Ishikawa (cell line): ENCODE measurements around the gene SDR39U1.

Source experiments
- CEBPB ChIP-seq: IDR thresholded peaks from 2 replicates; pipeline ENCODE4 v1.6.1; 2012
- CREB1 ChIP-seq: IDR thresholded peaks from 2 replicates; pipeline ENCODE4 v1.6.1; 2012; ENCODE audit warnings: low read depth
- EGR1 ChIP-seq: IDR thresholded peaks from 2 replicates; pipeline ENCODE4 v1.6.1; 2012
- EP300 ChIP-seq: IDR thresholded peaks from 2 replicates; pipeline ENCODE4 v1.6.1; 2012; ENCODE audit warnings: borderline replicate concordance
- FOXM1 ChIP-seq: IDR thresholded peaks from 2 replicates; pipeline ENCODE4 v1.6.1; 2012; ENCODE audit warnings: low read depth, borderline replicate concordance
- NFIC ChIP-seq: IDR thresholded peaks from 2 replicates; pipeline ENCODE4 v1.6.1; 2012
- RAD21 ChIP-seq: IDR thresholded peaks from 2 replicates; pipeline ENCODE4 v1.6.1; 2012; ENCODE audit warnings: low read depth
- TAF1 ChIP-seq: IDR thresholded peaks from 2 replicates; pipeline ENCODE4 v1.6.1; 2012; ENCODE audit warnings: low read depth, mild to moderate bottlenecking
- TCF12 ChIP-seq: IDR thresholded peaks from 2 replicates; pipeline ENCODE4 v1.6.1; 2012; ENCODE audit warnings: low read depth
- TEAD4 ChIP-seq: IDR thresholded peaks from 2 replicates; pipeline ENCODE4 v1.6.1; 2012
- YY1 ChIP-seq: IDR thresholded peaks from 2 replicates; pipeline ENCODE4 v1.6.1; 2012; ENCODE audit warnings: low read depth
- ZBTB7A ChIP-seq: IDR thresholded peaks from 2 replicates; pipeline ENCODE4 v1.6.1; 2012; ENCODE audit warnings: low read depth
- TF ChIP-seq, protein P1 (sequence below): IDR thresholded peaks from 2 replicates; pipeline ENCODE4 v1.6.1; 2012
- TF ChIP-seq, protein P2 (sequence below): IDR thresholded peaks from 2 replicates; pipeline ENCODE4 v1.6.1; 2012
- TF ChIP-seq, protein P3 (sequence below): IDR thresholded peaks from 2 replicates; pipeline ENCODE4 v1.6.1; 2012; ENCODE audit warnings: low read depth, mild to moderate bottlenecking

Gene SDR39U1

DNA sequence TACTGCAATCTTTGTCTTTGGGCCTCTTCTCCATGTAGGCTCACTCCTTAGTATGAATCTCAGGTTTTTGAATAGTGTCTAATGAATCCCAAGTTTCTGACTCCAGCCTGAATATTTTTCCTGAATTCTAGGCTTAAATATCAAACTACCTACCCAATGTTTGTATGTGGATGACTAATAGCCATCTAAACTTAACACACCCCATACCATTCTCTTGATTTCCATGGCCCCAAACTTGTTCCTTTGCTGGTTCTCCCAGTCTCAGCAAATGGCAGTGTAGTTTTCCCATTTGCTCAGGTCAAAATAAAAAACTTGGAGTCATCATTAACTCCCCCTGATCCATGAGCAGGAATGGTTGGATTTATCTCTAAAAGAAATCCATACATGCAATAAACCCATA is 18.8 kb upstream of the SDR39U1 start:
- no peak for TF ChIP-seq YY1
- TF ChIP-seq, protein P1, sequence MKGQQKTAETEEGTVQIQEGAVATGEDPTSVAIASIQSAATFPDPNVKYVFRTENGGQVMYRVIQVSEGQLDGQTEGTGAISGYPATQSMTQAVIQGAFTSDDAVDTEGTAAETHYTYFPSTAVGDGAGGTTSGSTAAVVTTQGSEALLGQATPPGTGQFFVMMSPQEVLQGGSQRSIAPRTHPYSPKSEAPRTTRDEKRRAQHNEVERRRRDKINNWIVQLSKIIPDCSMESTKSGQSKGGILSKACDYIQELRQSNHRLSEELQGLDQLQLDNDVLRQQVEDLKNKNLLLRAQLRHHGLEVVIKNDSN = no peak
- TF ChIP-seq EGR1 = no peak
- TF ChIP-seq ZBTB7A = no peak

DNA sequence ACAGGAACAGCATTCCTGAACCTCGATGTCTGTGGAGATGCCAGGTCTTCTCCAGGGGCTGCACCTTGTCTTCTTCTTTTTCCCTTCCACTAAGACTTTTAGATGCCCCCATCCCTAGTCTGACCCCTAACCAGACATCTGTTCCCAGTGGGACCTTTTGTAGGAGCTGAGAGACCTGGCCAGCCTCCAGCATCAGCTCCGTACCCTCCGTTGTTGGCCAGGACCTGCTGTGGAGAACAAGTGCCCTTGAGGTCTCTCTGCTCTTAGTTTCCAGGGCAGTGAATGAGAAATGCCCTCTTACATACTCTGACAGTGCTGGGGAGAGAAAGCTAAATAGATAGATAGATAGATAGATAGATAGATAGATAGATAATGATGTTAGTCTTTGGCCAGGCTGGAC is 16.8 kb upstream of the SDR39U1 start:
- TF ChIP-seq, protein P2, sequence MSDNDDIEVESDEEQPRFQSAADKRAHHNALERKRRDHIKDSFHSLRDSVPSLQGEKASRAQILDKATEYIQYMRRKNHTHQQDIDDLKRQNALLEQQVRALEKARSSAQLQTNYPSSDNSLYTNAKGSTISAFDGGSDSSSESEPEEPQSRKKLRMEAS = no peak
- no peak for TF ChIP-seq CEBPB
- no peak for TF ChIP-seq FOXM1
- TF ChIP-seq, protein P1 = no peak
- no peak for TF ChIP-seq NFIC
- no peak for TF ChIP-seq CREB1
- TF ChIP-seq TCF12 = no peak
- no peak for TF ChIP-seq YY1

DNA sequence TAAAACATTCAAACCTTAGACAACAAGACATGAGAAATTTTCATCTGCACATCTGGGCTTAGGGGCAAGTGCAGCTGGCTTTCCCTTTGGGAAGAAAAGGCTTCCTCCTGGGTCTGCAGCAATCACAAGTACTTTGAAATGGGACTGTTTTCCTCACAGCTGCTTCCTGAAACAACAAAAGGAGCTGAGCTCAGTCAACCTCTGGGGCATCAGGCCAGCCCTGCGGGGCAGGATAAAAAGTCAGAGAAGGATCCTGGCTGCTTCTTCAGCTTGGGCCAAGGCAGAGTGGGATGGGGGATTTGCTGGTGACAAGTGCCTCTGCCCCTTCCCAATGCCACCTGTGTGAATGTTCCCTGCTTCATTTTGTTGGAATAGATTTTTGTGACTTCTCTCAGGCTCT is 16.2 kb upstream of the SDR39U1 start:
- TF ChIP-seq FOXM1 = no peak
- TF ChIP-seq YY1 = no peak
- no peak for TF ChIP-seq TEAD4
- no peak for TF ChIP-seq NFIC
- no peak for TF ChIP-seq TAF1
- TF ChIP-seq, protein P3, sequence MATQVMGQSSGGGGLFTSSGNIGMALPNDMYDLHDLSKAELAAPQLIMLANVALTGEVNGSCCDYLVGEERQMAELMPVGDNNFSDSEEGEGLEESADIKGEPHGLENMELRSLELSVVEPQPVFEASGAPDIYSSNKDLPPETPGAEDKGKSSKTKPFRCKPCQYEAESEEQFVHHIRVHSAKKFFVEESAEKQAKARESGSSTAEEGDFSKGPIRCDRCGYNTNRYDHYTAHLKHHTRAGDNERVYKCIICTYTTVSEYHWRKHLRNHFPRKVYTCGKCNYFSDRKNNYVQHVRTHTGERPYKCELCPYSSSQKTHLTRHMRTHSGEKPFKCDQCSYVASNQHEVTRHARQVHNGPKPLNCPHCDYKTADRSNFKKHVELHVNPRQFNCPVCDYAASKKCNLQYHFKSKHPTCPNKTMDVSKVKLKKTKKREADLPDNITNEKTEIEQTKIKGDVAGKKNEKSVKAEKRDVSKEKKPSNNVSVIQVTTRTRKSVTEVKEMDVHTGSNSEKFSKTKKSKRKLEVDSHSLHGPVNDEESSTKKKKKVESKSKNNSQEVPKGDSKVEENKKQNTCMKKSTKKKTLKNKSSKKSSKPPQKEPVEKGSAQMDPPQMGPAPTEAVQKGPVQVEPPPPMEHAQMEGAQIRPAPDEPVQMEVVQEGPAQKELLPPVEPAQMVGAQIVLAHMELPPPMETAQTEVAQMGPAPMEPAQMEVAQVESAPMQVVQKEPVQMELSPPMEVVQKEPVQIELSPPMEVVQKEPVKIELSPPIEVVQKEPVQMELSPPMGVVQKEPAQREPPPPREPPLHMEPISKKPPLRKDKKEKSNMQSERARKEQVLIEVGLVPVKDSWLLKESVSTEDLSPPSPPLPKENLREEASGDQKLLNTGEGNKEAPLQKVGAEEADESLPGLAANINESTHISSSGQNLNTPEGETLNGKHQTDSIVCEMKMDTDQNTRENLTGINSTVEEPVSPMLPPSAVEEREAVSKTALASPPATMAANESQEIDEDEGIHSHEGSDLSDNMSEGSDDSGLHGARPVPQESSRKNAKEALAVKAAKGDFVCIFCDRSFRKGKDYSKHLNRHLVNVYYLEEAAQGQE = no peak
- no peak for TF ChIP-seq ZBTB7A
- no peak for TF ChIP-seq RAD21
- TF ChIP-seq, protein P2 = no peak
- TF ChIP-seq EGR1 = no peak
- TF ChIP-seq TCF12 = no peak
- TF ChIP-seq CEBPB = no peak
- TF ChIP-seq CREB1 = no peak
- TF ChIP-seq, protein P1 = no peak
- no peak for TF ChIP-seq EP300

DNA sequence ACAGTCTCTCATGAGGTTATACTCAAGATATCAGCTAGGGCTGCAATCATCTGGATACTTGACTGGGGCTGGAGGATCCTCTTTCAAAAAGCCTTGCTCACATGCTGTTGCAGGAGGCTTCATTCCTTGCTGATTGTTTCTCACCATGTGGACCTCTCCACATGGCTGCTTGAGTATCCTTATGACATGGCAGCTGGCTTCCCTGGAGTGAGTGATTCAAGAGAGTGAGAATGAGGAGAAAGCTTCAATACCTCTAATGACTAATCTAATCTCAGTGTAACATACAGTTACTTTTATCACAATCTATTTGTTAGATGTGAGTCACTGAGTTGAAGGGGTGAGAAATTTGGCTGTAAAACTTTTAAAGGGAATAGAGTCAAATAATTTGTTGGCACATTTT is 14.4 kb upstream of the SDR39U1 start:
- TF ChIP-seq TAF1 = no peak
- TF ChIP-seq TEAD4 = no peak
- TF ChIP-seq YY1 = no peak
- TF ChIP-seq EGR1 = no peak
- no peak for TF ChIP-seq TCF12
- no peak for TF ChIP-seq CREB1
- TF ChIP-seq EP300 = no peak
- TF ChIP-seq, protein P1 = no peak
- TF ChIP-seq CEBPB = no peak
- TF ChIP-seq RAD21 = no peak
- TF ChIP-seq, protein P2 = no peak
- TF ChIP-seq, protein P3 = no peak
- TF ChIP-seq NFIC = no peak
- no peak for TF ChIP-seq ZBTB7A
- TF ChIP-seq FOXM1 = no peak

DNA sequence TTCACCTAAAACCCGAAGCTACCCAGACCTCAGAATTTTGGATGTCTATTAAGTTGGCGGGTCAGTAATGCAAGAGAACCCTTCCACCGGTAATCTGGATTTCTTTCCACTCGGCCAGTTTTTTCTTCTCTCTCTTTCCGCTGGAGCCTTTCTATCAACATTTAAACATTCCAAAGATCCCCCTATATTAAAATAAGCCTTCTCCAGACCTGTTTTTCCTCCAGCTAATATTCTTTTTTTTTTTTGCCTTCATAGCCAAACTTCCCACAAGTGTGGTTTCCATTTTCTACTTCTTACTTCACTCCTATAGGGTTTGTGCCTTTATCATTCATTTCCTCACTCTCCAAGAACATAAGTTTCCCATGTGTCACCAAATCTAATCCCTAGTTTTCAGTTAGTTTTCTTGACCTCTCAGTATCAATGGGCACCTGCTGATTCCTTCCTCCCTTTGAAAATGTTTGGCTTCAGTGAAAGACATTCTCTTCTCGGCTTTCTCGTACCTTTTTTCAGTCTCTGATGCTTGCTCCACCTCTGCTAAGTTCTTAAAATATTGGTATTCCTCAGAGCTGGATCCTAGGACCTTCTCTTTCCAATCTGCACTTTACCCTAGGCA is 583 bp upstream of the SDR39U1 start:
- TF ChIP-seq NFIC = no peak
- TF ChIP-seq TCF12 = no peak
- no peak for TF ChIP-seq TEAD4
- no peak for TF ChIP-seq RAD21
- TF ChIP-seq CEBPB = no peak
- TF ChIP-seq, protein P3 = no peak
- no peak for TF ChIP-seq YY1
- TF ChIP-seq, protein P2 = no peak
- no peak for TF ChIP-seq TAF1
- TF ChIP-seq EP300 = no peak
- TF ChIP-seq, protein P1 = no peak
- no peak for TF ChIP-seq EGR1
- no peak for TF ChIP-seq ZBTB7A
- no peak for TF ChIP-seq FOXM1
